Stimulated activated CD8-positive, alpha-beta memory T cell treated with anti-CD3 and anti-CD28 coated beads, Interleukin-15, amount 100 ng/mL, for 1 hour (primary cell): Measurements from ENCODE around the gene PCNP.
A peak's percentile ranks its signal among the peaks of the same experiment; 100 is the strongest.
"Not testable (repeated sequence)": the region's sequence is repeated elsewhere in the genome, so short reads cannot be mapped to it uniquely, and the experiment has no call there.

Experiments used
- DNase-seq: peaks from one replicate; pipeline ENCODE4 v3.0.0-alpha.2; 2020; ENCODE audit warnings: low read depth

PCNP gene

GRCh38 chr3:101573449-101574387 lies at the start of gene PCNP:
TSS of gene PCNP (plus strand) at chr3:101574180. CDS start at chr3:101574216, 36 bp downstream.
- peak; percentile 98 for DNase-seq

GRCh38 chr3:101527441-101527840 lies 46.5 kb upstream of the PCNP start:
- no peak for DNase-seq

DNA sequence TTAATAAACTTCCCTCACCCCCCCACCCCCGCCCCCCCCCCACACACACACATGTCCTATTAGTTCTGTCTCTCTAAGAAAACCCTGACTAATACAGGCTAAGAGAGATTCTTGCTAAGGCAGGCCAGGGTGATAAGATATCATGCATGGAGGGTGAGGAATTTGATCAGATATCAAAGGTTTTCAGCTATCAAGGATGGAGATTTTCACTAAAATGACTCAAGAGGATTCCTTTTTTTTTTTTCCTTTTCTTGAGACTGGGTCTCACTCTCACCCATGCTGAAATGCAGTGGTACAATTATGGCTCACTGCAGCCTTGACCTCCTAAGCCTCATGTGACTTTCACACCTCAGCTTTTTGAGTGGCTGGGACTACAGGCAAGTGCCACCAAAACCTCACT lies 46.1 kb upstream of the PCNP start:
- DNase-seq: no peak

- DNase-seq: no peak
Observed at GRCh38 chr3:101529816-101530685, 43.9 kb upstream of the PCNP start.

DNA sequence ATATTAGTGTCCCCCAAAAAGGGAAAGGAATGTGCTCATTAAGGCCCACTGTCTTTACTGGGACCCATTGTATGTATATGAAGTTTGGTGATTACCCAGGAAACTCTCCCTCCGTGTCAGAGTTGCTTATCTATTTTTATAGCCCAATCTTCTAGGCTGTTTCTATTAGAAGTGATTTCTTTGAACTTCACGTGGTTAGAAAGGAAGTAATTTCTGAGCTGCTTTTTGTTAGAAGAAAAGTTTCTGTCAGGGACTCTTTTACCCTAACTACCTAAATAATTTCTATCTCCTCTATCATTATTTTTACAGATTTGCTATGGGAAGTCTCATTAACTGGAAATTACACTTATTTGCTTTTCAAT lies 43.3 kb upstream of the PCNP start:
- no peak for DNase-seq

GRCh38 chr3:101531473-101532086 lies 42.4 kb upstream of the PCNP start:
- no peak for DNase-seq

DNA sequence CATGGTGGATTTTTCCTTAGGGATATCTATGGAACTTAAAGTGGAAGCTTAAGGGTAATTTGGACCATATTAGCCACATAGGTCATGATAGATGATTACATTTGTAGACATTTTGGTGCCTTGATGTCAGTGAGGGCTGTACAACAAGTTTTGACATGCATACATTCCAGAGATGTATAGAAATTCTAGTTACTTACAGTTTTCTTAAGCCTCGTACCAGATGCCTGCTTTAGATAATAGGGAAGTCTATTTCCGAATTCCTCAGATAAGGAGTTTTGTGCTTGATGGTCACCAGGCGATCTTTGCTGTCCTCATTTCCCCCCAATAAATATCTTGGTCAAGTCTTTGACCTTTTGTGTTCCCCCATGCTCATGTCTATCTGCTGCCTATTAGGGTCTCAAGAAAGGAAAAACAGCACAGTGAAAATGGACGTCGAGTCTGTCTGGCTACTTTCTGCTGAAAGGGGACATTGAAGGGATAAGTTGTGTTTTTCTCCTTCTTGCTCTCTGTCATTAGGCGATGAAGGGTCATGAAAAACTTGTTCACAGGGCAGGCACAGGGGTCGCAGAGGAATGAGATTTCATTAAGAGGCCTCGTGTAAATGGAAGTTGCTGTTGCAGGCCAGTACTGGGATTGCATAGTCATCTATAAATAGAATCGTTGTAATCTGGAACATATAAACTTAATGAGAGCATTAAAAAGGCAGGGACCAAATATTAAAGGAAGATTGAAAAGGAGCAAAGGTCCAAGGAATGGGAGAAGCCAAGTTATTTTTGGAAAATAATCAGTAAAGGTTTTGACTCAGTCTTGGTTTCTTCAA lies 41.0 kb upstream of the PCNP start:
- no peak for DNase-seq

DNA sequence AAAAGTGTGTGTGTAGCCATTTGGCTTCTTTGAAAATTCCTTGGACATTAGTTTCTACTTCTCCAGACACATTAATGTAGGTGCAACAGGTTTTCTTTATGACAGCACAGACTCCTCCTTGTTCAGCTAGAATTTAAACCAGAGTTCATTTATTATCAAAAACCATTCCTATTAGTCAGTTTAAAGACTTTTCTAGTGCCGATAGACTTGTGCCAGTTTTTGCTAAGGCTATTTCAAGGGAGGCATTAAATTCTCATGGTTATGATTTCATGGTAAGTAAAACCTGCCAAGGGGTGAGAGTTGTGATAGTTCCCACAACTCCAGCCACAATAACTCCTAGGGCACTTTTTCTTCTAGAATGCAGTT lies 40.4 kb upstream of the PCNP start:
- no peak for DNase-seq

- no peak for DNase-seq
Observed at GRCh38 chr3:101535221-101535620, 38.8 kb upstream of the PCNP start.

DNA sequence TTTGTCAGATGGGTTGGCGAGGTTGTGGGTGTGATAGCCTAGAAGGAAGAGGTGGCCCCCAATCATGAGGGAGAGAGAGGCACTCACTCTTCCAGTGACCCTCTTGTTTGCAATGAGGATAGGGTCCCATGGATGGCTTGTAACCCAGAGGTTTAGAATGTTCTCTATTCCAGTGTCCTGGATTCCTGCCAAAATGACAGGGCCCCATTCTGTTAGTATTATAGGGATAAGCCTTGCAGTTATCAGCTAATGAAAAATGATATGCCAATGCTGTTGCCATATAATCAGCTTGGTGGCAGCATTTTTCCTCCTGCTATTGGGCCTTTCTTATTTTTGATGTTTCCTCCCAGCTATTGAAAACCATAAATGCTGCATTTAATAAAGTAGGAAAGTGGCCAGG lies 37.7 kb upstream of the PCNP start:
- DNase-seq: no peak

GRCh38 chr3:101536955-101537354 lies 37.0 kb upstream of the PCNP start:
- not testable (repeated sequence) for DNase-seq

GRCh38 chr3:101542957-101543356 lies 31.0 kb upstream of the PCNP start:
- DNase-seq: no peak

DNA sequence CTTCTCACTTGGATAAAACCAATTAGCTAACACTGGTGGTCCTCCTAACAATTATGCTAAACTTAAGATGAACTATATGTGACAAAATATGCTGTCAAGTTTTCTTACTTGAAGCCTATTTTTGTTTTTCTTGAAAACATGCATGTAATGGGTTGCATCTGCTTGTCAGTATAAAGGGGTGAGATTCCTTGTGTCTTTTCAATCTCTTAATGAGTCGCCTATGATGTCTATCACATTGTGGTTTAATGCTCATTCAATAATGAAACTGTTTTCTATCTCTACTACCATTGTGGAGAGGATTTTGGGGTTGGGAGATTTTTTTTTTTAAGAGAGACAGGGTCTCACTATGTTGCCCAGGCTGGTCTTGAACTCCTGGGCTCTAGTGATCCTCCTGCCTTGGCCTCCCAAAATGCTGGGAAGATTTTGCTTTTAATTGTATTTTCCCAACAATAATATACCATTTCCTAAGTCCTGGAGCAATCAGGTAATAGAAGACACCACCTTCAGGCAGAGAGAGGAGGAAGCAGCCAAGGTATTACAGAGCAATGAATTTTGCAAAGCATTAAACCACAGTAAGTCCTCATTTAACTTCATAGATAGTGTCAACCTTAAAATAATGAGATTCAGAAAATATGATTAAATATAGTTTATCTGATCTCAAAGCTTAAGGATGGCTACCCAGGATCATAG lies 29.7 kb upstream of the PCNP start:
- no peak for DNase-seq

DNA sequence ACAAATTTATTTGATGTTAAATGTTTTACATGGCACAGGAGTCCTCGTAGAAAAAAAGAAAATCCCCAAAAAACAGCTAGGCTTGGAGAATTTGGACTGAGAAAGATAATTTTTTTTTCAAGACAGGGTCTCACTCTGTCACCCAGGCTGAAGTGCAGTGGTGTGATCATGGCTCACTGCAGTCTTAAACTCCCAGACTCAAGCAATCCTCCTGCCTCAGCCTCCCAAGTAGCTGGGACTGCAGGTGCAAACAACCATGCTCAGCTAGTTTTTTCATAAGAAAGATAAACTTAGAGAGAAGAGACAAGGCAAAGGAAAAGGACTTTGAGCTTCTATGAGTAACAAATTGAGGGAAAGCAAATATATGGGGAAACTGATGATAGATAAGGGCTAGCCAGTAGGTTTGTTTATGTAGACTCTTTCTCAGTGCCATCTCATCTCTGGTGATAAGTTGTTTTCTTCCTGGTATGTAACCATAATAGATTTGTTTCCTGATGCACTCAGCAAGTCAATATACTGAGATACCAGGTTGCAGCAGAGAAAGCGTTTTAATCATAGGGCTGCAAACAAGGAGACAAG lies 25.4 kb upstream of the PCNP start:
- no peak for DNase-seq

GRCh38 chr3:101549473-101549872 lies 24.5 kb upstream of the PCNP start:
- DNase-seq: no peak

- not testable (repeated sequence) for DNase-seq
Observed at GRCh38 chr3:101551359-101552081, 22.5 kb upstream of the PCNP start.

DNA sequence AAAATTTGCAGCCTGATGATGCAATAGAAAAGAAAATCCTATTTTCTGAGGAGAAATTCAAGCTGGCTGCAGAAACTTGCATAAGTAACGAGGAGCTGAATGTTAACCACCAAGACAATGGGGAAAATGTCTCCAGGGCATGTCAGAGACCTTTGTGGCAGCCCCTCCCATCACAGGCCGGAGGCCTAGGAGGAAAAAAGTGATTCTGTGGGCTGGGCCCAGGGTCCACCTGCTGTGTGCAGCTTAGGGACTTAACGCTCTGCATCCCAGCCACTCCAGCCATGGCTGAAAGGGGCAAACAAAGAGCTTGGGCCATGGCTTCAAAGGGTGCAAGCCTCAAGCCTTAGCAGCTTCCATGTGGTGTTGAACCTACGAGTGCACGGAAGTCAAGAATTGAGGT lies 20.6 kb upstream of the PCNP start:
- not testable (repeated sequence) for DNase-seq

DNA sequence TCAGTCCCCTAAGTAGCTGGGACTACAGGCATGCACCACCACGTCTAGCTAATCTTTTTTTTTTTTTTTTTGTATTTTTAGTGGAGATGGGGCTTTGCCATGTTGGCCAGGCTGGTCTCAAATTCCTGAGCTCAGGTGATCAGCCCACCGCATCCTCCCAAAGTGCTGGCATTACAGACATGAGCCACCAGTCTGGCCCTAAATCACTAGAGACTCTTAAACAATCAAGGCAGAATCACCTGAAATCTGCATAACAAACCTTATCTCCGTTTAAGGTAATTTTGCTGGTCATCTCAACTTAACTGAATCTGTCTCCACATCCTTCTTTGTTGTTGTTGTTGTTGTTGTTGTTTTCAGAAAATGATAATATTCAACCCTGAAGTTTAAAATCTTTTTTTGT lies 17.9 kb upstream of the PCNP start:
- DNase-seq: no peak

DNA sequence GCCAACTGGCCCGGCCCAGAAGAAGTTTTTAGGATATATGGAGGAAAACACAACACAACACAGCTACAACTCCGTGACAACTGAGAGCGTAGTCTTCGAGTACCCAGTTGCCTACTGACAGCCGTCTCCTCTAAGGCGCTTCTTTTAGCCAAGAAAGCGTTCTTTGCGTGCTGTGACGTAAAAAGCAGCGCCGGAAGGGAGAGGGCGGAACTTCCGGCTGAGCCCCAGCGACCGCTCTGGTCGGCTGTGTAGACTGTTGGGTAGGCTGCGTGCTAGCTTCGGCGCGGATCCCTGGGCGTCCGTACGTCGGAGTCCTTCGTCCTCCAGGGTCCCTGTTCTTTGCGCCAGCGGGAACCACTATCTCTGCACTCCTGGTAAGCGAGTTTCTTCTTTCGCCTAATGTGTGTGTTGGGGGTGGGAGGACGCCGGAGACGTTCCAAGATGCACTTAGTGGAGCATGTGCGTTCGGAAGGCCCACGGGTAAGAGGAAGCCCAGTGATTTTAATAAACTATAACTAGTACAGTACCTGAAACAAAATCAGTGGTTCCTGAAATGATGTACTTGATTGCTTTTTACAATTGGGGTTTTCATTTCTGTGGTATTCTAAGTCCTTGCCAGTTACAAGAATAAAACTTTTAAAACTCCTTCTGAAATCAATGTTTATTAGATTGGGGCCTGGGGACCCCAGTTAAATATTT lies 12.2 kb upstream of the PCNP start, which contains the start of gene TRMT10C:
TSS of gene TRMT10C (plus strand) at position 239 of the 699 bp plus-strand sequence. CDS start 2,914 bp downstream, outside the sequence.
- DNase-seq: peak; percentile 86
